GM19043 (cell line): Measurements from ENCODE around the gene SUPT3H.

Experiments used
- ATAC-seq: cut with Tn5 transposase; IDR thresholded peaks from one replicate; pipeline ENCODE4 v1.9.1; 2021; ENCODE audit warnings: low read depth; ENCODE audit not compliant: unreplicated experiment

Gene SUPT3H

DNA sequence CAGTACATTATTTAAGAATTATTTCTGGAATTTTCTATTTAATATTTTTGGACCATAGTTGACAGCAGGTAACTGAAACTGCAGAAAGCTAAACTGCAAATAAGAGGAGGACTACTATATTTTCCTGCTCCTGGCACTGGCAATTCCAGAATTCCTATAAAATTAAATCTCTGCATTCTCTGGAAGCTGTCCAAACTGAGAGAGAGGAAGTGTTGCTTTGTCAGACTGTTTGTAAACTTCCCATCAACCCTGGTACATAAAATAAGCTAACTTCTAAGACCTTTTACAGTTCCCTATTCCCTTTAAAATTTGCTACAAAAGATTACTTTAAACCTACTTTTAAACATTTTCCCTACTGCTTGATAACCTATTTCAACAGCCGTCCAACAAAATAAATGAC, 245.7 kb downstream of the SUPT3H start:
- ATAC-seq: no peak

DNA sequence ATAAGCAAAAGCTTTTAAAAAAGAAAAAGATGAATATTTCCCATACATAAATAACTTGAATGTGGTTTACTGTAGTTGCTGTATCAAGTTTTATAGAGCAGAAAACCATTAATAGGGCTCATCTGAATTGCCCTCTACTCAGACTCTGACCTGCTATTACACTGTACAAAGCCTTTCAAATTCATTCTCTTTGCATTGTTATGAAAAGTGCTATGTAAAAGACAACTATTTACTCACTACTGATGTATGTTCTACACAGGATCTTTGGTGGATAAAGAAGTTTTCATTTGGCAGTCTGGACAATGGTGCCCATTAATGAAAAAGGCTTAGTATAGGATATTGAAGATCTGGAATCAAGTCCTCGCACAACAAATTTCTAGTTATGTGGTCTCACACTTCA, 248.7 kb downstream of the SUPT3H start:
- ATAC-seq: no peak

DNA sequence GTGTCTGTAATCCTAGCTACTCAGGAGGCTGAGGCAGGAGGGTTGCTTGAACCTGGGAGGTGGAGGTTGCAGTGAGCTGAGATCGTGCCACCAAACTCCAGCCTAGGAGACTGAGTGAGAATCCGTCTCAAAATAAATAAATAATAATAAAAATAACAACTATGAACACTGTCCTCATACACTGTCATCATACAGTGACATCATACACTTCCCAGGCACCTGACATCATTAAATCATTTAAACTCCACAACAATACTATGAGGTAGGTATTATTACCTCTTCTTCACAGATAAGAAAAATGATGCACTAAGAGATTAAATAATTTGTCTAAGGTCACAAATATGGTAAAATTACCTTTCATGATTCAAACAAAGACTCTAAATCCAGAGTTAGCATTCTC, 250.5 kb downstream of the SUPT3H start:
- no peak for ATAC-seq

DNA sequence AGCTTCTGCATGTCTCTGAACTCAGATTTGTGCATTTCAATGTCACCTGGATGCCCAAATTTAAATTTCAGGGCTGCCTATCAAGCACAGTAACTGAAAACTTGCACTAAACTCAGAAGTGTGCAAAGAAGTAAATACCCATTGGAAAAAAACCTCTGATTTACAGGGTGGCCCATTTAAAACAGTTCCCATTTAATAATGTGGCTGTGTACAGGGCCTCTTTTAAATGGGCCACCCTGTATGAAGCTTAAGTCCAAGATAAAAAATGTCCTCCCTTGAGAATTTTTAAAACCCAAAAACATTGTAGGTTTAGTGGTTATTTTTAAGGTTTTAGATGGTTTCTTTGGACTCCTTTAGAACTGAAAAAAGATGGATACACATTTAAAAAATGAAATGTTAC, 251.7 kb downstream of the SUPT3H start:
- ATAC-seq: no peak

DNA sequence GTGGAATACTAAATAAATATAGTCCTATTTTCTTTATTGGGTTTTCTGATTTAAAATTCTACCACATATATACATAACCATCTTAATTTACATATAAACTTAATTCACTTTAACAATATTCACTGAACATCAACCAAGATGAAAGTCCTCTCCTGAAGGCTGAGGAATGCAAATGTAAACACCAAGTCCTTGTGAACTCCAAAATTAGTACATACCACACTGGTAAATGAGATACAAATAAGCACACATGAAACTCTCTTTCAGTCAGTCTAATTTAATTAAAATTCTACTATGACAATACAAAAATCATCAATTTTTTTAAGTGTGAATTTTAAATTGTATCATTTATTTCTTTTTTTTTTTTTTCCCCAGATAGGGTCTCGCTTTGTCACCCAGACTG, 254.7 kb downstream of the SUPT3H start:
- ATAC-seq: no peak

DNA sequence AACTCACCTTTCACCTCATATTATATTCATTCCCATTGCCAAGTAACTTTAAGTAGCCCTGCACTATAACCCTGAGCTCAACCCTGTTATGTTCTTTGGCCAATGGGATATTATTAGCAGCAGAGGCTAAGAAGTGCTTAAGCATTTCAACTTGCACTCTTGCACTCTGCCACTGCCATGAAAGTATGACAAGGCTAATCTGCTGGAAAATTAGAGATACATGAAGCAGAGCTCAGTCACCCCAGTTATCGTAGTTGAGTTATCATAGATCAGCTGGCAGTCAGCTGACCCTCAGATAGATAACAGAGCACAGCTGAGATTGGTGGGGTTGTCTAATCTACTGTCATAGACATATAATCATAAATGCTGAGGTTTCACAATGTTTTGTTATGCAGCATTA, 259.0 kb downstream of the SUPT3H start:
- ATAC-seq: no peak

DNA sequence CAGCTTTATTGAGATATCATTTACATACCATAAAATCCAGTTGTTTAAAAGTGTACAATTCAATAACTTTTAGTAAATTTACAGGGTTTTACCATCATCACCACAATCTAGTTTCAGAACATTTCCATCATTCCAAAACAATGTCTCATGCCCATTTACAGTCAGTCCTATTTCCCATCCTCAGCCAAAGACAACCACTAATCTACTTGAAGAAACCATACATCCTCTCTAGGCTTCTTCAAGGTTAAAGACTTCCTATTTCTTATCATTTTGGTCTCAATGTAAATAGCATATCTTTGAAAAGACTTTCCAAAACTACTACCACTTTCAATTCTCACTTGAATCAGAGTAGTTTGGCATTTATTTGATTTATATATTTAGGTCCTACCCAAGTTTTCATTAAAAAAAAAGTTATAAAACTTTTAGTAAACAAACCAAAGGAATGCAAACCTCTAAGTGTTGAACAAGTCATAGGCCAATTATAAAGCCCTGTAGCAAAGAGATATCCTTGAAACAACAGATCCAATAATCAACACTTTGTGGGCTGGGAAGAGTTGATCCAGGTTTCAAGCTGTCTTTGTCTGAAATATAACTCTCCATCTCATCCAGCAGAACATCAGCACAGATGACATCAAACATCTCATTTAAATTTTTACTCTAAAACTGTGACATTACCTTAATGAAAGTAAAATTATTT, 260.9 kb downstream of the SUPT3H start:
- ATAC-seq: no peak

DNA sequence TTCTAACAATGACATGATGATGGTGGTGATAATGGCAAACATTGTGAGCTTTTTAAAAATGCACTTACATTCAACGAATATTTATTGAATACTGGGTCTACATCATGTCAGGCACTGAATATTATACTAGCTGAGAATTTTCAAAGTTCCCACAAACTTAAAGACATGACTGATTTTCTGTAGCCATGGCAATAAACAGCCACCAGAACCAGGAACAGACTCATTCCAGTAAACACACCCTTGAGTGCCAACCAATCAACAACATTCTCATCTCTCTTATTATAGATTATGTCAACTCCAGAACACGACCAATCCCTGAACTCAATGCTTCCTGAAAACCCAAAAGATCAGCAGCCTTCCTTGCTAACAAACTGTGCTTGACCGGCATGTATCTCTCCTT, 262.0 kb downstream of the SUPT3H start:
- ATAC-seq: no peak

DNA sequence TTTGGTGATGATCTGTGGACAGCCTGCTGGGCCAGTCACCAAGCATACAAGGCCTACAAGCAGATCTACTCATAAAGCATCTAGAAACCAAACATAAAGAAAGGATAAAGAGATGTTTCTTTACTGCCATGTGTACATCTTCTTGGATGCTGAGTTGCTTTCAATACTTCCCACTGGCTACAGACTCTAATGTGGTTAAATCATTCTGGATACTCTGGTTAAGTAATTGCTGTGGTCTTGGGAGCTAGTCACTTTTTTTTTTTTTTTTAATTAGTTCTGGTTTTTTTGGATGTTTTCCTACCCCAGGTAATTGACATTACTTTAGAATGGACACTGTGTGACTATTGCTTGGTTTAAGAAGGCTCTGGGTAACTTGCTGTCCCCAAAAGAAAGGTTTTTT, 265.0 kb downstream of the SUPT3H start:
- no peak for ATAC-seq

DNA sequence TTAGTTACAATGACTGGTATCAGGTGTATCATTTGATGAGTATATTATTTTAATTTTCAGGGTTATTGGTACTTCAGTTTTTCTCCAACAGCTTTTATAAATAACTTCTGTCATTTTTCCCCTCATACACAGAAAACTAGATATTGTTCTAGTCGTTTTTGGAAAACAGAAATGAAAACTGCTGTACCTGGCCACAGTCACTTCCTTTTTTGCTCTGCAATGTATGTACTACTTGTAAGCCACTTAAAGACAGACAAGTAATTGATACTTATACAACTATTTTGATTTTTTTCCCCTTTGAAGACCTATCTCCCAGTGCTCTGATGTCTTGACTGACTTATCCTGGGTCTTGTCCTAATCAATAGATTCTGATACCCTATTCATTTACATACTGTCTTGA, 268.2 kb downstream of the SUPT3H start:
- no peak for ATAC-seq

DNA sequence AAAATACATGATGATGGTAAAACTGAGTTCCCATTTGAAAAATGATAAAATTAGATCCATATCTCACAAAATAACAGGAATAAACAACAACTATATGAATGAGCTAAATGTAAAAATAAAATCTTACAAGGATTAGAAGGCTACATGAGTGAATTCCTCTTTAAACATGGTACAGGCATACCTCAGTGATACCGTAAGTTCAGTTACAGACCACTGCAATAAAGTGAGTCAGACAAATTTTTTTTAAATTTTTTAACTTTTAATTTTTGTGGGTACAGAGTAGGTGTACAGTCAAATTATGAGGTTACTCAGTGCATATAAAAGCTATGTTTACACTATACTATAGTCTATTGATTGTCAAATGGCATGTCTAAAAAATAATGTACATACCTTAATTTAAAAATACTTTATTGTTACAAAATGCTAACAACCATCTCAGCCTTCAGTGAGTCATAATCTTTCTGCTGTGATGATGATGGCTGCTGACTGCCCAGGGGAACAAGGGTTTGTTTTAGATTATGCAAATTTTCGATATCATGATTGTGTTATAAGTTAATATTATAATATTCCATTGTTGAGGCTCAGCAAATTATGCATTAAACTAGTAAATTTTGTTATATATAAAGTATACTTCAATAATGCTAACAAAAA, 272.4 kb downstream of the SUPT3H start:
- no peak for ATAC-seq

DNA sequence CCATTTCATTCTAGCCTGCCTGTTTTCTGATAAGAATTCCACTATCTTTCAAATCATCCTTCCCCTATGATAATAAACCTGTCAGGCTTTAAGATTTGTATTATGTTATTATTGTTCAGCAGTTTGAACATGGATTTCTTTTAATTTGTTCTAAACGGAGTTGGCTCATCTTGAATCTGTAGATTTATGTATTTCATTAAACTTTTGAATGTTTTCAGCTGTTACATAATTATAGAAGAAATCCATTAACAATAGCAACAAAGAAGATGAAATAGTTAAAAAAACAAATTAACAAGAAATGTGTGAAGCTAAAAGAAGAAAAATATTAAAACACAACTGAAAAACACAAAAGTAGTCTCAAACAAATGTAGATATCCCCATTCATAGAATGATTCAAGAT, 273.3 kb downstream of the SUPT3H start:
- ATAC-seq: no peak

DNA sequence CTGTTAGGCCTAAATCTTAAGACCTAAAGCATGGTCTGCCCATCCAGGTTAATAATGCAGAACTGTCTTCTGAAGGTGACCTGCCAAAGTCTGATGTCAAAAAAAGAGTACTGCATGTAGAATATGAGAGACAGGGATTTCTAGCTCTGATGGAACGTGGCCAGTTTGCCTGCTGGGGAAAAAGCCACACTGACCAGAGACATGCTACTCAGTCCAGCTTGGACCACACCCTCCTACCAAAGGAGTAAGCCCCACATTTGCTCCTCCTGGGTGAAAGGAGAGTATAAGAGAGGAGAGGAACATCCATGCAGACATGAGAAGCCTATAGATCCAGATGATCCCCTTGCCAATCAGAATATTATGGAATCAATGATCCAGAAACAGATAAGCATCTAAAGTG, 279.5 kb downstream of the SUPT3H start:
- no peak for ATAC-seq

DNA sequence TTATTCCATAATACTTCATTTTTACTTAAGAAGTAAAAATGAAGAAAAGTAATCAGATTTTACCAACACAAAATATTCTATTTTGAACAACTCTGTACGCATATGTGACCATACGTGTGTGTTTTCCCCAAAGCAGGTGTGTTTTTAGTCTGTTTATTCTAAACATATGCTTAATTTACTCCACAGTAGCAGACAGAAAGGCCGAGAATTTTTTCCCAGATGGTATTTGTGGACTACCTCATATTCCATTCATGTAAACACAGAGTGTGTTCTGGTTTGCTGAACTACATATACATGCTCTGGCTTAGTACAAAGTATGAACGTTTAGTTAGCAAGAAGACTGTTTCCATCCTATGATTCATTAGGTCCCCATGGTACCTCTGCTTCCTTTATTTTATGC, 282.9 kb downstream of the SUPT3H start:
- no peak for ATAC-seq

DNA sequence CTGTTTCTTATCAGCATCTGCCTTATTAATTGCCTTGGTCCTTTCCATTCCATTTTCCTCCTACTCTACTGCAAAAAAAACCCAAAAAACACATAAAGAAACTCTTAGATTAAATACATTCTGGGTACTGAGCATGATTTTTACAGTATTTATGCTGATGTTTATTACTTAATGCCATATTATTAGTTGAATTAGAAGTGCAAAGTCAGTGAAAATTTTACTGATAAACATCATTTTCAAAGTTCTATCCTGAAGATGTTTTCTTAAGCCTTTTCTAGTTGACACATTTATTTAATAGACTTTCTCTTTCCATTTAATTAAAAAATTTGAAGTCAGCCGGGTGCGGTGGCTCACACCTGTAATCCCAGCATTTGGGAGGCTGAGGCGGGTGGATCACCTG, 285.6 kb downstream of the SUPT3H start:
- ATAC-seq: no peak

DNA sequence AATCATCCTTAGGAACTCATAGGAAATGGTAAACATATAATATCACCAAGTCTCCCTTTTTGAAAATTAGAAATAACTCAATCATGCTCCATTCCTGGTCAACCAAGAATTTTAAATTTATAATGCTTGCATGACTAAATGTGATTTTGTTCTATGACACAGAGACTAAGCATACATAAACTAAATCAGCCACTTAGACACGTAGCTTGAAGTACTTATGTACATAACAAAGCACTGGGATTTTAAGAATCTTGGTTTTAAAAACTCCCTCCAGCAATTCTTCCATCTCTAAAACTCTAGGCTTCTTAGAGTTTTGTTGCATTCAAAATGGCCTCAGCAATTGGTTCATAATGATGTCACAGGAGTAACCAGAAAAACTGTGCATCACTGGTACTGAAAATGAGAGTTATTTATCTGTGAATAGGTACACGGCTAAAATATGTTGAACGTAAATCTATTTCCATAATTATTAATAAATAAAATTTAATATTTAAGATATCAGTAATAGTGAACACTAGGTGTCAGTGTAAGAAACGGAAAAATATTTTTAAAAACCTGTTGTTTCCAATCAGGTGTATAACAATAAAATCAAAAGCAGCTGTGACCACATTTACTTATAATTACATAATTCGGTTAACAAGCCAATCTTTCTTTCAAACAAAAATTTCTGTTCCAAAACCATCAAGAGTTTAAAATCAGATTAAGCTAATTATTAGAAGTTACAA, 291.2 kb downstream of the SUPT3H start:
- ATAC-seq: no peak

DNA sequence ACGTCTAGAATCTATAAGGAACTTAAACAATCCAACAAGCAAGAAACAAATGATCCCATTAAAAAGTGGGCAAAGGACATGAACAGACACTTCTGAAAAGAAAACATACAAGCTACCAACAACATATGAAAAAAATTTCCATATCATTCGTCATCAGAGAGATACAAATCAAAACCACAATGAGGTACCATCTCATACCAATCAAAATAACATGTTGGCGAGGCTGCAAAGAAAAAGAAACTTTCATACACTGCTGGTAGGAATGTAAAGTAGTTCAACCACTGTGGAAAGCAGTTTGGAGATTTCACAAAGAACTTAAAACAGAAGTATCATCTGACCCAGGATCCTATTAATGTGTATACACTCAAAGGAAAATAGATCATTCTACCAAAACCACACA, 293.5 kb downstream of the SUPT3H start:
- ATAC-seq: no peak

DNA sequence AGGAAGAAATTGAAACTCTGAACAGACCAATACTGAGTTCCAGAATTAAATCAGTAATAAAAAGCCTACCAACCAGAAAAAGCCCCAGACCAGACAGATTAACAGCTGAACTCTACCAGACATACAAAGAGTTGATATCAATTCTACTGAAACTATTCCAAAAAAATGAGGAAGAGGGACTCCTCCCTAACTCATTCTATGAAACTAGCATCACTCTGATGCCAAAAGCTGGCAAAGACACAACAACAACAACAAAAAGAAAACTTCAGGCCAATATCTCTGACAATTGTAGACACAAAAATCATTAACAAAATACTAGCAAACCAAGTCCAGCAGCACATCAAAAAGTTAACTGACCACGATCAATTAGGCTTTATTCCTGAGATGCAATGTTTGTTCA, 295.6 kb downstream of the SUPT3H start:
- no peak for ATAC-seq

DNA sequence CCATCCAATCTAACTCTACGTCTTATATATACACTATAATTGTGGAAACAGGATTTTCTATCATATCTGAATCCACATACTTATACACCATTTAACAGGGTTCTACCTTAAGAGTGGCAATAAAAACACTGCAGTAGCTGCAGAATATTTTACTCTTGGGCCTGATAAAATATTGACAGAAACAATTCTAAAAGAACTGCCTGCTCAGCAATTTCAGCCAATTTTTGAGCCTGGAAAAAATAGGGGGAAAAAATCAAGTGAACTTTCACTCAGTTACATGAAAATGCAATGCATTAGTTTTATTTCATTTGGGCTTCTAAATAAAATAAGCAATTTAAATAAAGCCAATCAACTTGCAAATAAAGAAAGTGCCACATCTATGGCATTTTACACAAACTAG, 296.1 kb downstream of the SUPT3H start:
- ATAC-seq: no peak

DNA sequence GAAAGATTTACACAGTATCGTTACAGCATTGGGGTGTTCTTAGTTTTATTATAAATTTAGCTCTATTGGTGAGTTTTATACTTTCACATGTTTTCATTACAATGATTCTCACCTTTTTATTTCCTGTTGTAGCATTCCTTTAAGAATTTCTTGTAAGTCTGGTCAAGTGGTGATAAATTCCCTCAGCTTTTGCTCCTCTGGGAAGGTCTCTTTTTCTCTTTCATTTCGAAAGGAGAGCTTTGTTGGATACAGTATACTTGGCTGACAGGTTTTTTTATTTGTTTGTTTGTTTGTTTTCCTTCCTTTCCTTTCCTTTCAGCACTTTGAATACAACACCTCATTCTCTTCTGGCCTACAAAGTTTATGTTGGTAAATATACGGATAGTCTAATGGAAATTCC, 299.3 kb downstream of the SUPT3H start:
- no peak for ATAC-seq

DNA sequence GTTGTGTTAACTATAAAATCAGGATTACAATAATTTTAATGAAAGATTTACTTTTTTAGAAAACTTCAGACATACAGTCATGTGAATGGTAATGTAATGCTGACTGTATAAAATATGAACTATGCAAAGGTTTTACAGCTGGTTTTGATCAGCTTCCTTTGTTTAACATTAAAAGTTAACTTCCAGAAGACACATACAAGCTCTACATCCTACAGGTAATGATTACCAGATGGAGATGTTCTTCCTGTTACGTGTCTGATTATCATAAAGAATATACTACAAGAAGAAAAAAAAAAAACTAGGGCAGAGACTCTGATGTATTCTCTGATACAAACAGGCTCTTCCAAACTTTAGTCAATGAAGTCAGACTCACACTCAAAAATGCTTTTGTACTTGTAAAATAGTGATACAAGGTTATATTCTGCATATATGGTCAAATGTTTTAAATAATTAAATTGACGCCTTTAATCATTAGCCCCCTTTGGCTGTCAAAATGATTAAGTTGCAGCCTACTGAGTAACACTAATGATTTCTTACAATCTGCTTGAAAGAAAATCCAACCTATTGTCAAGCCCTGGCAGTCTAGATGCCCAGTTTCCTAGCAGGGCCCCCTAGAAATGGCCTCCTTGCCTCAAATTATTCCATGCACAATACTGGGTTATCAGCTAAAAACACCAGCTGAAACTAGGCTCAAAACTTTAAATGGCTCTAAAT, 301.4 kb downstream of the SUPT3H start:
- ATAC-seq: no peak
